Hippocampal formation (tissue), 2 donors: ENCODE data around the gene ZBTB34.

Experiments
- DNase-seq, 2 donors: peaks; one replicate each; lab custom pipeline; 2025; lab: John Stamatoyannopoulos, UW

Gene ZBTB34

DNA sequence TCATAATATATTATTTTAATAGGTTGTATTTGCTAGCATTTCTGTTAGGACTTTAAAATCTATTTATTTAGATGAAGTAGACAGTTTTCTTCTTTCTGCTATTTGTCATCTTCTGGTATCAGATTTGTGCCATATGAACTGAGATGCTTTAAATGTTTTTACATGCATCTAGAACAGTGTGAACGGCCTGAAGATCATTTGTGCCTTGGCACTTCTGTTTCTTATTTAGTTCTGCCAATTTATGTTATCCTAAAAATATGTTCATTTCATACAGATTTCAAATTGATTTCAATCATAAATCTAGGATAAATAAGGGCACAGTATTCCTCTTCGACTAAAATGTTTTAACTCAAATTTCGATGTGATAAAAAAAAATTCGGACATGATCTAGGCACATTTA lies 16.1 kb downstream of the ZBTB34 start:
- no peak for DNase-seq

DNA sequence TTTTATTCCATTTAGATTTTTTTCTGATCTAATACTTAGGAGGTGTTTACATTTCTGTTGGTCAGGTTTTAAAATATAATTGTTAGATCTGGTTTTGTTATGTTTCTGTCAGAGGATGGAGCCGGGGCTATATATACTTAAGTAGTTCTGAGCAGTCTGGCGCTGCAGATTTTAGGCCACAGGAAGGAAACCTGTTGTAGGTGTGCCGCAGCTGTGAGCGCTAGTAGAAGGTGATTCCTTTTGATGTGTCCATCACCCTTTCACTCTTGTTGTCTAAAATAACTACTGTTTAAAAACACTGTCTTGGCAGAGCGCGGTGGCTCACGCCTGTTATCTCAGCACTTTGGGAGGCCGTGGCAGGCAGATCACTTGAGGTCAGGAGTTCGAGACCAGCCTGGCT lies 17.0 kb downstream of the ZBTB34 start:
- no peak for DNase-seq

DNA sequence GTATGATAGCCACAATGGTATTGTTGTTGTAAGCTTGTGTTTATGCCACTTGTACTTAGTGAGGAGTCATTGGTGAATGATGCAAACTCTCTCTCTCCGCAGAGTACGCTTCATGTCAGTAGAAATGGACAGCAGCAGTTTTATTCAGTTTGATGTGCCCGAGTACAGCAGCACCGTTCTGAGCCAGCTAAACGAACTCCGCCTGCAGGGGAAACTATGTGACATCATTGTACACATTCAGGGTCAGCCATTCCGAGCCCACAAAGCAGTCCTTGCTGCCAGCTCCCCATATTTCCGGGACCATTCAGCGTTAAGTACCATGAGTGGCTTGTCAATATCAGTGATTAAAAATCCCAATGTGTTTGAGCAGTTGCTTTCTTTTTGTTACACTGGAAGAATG lies 18.8 kb downstream of the ZBTB34 start:
- DNase-seq, result no peak

DNA sequence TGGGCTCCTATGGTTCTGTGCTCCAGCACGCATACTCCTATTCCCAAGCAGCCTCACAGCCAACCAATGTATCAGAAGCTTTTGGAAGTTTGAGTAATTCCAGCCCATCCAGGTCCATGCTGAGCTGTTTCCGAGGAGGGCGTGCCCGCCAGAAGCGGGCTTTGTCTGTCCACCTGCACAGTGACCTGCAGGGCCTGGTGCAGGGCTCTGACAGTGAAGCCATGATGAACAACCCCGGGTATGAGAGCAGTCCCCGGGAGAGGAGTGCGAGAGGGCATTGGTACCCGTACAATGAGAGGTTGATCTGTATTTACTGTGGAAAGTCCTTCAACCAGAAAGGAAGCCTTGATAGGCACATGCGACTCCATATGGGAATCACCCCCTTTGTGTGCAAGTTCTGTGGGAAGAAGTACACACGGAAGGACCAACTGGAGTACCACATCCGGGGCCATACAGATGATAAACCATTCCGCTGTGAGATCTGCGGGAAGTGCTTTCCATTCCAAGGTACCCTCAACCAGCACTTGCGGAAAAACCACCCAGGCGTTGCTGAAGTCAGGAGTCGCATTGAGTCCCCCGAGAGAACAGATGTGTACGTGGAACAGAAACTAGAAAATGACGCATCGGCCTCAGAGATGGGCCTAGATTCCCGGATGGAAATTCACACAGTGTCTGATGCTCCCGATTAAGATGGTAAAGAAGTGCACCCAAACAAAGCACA lies 19.9 kb downstream of the ZBTB34 start:
- no peak for DNase-seq

DNA sequence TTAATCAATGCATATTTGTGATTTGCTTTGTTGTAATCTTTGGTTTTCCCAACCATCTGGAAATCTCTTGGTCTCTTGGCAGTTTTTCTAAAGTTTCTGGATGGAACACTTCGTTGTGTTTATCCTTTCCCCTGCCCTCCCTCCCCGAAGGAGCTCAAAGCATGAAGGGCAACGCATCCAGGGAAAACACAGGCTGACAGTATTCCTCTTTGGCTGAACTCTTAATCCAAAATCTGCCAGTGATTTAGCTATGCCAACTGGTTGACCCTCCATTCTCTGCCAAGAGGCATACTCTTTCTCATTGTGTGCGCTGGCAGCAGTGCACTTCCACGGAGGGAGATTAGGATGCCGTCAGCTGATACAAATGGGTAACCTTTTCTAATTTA lies 20.5 kb downstream of the ZBTB34 start:
- DNase-seq, result peak; percentile 35 to 71

DNA sequence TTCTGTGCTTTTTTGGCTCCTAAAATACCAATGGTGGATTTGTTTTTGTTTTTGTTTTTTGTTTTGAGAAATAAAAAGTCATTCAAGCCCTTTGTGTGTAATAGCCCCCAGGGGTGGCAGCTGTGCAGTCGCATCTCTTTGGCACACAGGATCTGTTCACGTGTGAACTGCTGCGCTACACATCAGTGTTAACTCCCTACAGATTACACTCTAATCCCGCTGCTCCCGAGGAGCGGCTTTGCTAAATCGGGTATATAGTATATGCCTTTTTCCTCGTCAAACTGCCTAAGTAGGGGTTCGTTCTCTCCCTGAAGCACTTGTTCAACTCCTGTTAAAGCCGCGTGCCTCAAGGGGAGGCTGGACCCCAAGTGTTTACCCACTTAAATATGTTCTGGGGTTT lies 22.3 kb downstream of the ZBTB34 start:
- DNase-seq, result no peak

DNA sequence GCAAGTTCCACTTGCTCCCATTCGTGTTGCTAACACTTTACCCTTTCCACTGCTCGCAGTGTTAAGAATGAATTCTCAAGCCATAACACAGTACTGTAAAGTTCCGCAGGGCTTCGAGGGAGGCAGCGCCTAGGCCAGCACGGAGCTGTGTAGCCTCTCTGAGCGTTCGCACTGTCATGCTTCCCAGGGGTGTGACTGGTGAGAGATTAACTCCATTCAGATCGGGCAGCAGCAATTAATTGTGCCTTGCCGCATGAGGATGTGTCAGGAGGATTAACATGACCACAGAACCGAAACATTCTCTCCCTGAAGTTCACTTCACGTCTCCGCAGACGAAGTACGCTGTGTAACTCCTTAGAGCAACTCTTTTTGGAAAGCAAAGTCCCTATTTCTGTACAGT lies 23.2 kb downstream of the ZBTB34 start:
- no peak for DNase-seq

DNA sequence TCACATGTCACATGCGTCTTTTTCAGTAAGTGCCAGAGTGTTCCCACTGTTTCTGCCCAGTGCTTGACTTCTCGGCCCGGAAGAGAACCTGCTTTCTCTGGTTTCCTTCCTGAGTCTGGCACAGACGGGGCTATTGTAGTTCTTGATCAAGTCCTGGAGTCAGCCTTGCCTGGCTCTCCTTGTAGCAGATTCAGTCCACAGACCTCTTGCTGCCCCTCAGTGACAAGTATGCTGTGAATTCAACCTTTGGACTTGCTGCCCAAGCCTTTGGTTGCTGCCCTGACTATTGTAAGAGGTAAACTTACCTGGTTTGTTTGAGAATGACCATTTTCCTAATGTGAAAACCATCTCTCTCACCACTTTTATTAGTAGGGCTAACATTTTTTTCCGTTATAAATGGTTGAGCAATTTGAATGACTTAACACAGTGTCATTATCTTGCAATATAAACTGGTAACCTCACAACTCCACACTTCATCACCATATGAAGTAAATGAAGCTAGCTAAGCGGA lies 24.7 kb downstream of the ZBTB34 start:
- DNase-seq, result no peak

DNA sequence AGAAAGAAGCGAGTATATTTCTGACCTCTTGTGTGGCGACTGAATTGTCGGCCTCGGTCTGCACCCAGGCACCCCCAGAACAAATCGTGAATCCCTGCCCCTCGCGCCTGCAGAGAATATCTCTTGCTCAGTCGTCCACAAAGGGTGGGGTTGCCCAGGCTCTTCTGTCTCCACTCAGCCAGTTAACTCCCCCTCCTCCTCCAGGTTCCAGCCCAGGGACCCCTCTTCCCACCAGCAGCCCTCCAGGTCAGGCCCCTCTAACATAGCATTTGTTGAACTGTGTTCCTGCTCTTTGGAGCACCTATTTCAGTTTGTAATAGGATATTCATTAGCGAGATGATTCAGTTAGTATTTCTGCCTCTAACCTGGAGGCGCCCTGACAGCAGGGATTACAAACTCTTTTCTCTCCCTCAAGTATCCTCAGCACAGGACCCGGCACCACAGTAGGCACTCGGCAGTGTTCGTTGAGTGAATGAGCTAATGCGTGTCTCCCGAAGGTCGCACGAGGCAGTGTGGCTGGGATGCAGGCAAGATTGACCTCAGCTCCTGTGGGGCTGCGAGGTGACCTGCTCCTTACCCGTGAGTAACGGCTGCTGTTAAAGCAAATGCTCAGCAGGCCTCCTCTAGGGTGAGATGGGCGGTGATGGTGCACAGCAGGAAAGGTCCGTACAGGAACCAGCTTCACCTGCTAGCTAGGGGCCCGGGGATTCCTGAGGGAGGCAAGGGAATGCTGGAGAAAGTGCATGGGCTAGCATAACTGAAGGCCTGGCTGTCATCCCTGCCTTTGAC lies 25.8 kb downstream of the ZBTB34 start:
- DNase-seq, result no peak

DNA sequence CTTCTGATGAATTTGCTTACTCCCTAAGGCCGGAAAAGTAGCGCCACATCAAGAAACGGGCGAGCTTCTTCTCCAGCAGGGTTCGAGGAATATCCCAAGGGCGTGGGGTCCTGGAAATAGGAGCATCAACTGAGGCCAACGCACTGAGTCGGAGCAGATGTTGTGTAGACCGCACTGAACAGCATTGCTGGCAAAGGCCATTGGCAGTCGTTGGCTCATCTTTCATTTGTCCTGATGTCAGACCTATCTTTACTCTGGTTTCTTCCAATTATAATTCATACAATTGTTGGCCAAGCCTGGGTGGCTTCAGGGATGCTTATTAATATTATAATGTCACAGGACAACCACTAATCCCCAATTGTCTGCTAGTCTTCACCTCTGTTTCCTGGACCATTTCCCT lies 26.5 kb downstream of the ZBTB34 start:
- DNase-seq, result no peak

DNA sequence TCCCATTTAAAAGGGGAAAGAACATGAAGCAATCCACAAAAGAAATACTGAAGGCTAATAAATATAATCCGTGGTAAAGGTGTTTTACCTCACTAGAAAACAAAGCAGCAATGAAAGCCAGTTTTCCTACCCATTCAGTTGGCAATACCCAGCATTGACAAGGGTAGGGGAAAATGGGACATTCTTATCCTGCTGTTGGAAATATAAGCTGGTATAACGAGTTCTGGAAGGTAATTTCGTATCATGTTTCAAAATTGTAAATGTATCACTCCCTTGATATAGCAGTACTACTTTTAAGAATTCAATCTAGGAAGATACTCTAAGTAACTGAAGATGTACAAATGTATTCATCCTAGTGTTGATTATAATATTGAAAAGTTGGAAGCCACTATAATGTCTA lies 31.2 kb downstream of the ZBTB34 start:
- no peak for DNase-seq

DNA sequence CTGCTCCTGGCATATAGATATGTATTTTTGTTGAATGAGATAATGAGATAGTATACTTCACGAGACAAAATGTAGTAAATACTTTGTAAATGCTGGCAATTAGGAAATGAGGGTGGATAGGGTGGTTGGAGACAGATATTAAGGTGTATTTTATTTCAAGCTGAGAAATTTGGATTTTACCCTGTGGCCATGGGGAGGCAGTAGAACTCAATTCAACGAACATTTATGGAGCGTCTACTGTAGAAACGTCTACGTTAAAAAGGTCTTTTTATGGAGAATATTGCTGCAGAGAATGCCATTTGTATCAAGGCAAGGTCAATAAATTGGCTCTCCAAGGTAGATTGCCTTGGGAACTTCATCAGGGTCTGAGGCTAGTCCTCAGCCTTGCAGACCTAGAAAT lies 32.6 kb downstream of the ZBTB34 start:
- DNase-seq, result no peak

DNA sequence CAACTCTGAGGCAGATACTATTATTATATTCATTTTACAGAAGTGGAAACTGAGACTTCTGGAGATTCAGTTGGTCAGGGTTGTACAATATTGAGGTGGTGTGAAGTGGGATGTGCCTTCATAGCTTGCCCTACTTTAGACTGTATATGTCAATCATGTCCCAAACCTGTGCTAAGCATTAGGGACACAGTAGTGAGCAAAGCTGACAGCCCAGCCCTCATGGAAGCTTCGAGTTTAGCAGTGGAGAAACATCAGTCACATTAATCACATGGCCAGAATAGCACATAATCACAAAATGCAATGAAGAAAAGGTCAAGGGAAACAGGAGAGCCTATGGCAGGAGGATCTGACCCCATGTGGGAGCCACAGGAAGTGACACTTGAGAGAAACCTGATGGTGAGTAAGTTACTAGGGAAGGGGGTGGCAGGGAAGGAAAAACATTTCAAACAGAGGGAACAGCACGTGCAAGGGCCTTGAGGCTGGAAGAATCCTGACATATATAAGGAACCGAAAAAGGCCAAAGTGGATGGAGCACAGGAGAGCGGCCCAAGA lies 33.7 kb downstream of the ZBTB34 start:
- DNase-seq, result no peak

DNA sequence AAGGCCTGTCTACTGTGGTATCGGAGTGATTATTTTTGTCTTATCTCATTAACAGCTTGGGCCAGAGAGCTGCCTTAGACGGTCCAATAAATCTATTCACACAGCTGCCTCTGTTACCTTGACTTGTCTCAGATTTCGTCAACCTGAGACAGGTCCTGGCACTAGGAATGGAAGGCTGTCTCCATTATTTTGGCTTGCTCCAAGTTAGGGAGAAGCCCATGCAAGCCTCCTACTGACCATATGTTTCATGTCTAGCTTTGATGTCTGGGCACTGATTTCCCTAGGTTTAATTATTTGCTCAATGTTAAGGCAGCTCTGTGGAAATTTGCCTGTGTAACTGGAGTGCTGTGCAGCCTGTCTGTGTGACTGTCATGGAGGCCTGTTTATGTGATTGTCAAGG lies 41.8 kb downstream of the ZBTB34 start:
- no peak for DNase-seq

DNA sequence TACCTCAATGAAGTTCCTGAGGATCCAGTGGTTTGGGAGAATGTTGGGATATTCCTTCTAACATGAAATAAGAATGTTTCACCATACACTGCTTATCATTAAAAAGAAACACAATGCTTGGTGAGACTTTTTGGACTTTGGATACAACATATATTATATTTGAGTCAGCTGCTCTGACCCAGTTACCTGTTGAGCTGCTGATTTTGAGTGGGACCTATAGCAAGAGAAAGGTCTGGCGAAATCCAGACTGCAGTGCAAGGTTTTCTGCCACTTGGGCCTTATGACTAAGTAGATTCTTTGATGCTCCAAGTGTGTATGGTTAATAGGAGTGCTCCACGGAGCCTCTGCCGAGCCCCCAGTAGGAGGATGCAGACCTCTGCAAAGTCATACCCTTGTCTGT lies 44.1 kb downstream of the ZBTB34 start:
- DNase-seq, result no peak

DNA sequence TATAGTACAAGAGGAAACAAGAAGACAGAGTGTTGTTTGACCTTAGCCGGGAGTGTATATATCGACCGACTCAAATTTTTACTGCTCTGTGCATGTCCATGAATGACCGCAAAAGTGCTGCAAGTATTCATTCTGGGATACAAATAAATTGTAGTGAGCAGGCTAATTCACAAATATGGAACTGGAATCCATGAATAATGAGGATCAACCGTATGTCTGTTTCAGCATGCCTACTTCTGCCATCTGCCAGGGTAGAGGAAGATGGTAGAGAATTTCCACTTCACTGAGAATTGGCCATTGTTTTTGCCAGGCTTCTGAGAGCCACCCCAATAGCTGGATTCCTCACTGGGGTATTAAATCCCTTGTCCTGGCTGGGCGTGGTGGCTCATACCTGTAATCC lies 45.7 kb downstream of the ZBTB34 start:
- DNase-seq, result no peak

DNA sequence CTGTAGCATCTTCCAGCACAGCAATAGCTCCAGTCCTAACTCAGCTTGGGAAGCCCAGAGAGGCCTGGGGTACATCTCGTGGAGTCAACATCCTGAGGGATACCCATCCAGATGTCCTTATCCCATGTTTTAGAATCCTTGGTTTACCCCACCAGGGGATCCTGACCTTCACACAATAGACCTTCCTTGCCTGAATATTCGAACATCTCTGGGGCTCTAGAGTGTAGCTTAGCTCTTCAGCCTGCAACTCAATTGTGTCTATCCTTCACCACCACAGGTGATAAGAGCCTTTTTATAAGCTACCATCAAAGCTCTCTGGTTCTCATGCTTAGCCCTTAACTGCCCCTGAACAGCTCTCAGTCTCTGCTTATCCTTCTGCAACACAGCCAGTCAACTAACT lies 46.6 kb downstream of the ZBTB34 start:
- no peak for DNase-seq

DNA sequence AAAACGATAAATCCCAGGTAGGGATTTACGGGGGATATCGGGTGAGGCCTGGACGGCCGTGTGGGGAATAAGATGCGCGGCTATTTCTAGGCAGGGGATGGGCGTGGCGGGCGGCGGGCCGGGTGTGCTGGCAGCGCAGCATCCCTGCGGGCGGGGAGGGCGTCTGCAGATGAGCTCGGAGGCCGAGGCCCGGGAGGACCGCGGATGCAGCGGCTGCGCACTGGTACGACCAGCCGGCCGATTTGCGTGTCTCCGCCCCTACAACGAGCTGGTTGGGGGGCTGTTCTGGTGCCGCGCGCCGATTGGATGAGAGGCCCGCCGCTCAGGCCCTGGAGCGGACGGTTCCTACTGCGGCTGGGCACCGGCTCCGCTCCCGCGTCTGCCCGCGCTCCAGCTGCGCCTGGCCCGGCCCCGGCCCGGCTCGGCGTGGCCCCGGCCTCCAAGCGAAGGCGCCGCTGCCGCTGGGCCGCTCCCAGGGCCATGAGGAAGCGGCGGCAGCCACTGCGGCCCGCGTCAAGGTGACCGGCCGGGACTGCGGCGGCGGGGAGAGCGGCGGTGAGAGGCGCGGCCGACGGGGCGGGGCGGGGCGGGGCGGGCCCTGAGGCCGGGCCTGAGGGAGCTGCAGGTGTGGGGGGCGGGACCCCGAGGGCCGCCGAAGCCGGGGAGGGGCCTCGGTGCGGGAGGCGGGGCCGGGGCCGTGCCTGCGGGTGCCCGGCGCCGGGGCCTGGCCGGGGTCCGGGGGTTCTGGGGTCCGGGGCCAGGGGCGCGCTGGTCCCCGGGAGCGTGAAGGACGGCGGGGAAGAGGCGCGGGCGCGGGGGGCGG lies 54.2 kb downstream of the ZBTB34 start, which contains the start of gene RALGPS1:
Gene RALGPS1, plus strand, starts transcription at position 325 of the 823 bp plus-strand sequence. CDS start 47,508 bp downstream, outside the sequence.
- peak; percentile 95 to 96 for DNase-seq

DNA sequence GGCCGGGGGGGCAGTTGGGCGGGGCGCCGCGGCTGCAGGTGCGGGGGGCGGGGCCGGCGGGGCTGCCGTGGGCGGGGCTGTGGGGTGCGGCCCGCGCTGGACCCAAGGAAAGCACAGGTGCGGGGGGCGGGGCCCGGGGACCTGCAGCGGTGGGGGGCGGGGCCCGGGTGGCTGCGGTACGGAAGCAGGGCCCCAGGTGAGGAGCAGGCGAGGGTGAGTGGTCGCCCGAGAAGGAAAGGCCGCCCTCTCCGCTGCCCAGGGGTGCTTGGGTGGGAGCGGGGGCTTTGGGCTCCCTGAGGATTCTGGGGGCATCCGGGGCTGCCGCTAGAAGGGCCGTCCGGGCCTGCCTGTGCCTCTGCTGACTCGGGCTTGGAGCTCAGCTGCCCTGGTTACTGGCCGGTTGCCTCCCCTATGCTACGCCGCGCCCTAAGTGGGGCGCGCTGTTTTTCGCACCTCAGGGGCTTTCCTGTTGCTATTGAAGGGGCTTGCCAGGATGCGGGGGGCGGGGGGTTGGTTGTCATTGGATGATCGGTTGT lies 54.9 kb downstream of the ZBTB34 start:
- DNase-seq, result no peak

DNA sequence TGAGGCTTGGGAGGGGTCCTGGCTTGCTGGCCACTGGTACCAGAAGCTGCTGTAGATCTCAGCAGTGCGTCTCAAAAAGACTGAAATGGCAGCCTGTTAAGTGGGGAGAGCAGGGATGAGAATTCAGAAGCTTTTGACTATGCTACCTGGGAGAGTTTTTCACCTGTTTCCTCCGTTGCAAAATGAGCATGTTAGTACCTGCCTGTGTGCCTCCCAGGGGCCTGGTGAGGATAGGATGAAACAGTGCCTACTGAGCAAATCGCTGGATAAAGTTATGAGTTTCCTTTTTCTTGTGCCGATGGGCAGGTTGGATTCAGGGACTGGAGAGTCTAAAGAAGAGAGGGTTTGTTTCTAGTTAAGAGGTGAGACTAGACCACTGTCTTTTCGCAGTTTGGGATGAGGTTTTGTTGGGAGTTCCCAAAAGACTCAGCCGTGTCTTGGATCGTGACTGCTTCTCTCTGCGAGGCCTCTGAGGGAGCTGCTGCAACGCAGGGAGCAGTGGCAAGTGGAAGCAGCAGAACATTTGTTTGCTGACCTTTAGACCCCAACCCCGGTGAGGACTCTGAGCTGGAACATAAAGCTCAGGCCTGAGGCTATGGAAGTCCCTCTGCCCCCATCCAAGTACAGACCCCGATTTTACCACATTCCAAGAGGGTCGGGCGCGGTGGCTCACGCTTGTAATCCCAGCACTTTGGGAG lies 55.6 kb downstream of the ZBTB34 start:
- no peak for DNase-seq

DNA sequence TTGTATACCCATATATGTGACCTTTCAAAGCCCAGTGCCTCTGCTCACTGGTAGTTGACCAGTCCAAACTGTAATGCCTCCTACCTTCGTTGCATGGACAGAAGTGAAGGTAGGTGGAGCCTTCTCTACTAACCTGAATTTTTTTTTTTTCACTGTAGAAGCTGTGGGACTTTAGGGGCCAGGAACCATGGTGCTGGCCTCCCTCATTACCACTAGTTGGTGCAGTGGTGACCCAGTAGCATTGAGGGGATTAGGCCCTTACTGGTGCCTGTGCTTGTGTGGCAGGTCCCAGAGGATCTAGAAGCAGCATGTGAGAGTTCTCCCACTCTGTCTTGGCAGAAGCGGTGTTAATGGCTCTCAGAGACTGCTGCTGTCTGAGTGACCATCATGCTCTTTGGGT lies 56.5 kb downstream of the ZBTB34 start:
- DNase-seq, result no peak
